Activated T-helper 17 cell treated with anti-CD3 and anti-CD28 coated beads, Interleukin-2, amount 50 U/mL, for 72 hours (primary cell): Measurements from ENCODE around the gene HIBCH. TPM values are rescaled to one million over a fixed set of nuclear protein-coding genes. Genes with fewer than 3 reads are reported as not detected.
"Not testable (repeated sequence)": the region's sequence is repeated elsewhere in the genome, so short reads cannot be mapped to it uniquely, and the experiment has no call there.

Source experiments
- ATAC-seq: fragments of 150-1000 bp; cut with Tn5 transposase; replicated peaks from 2 replicates; pipeline ENCODE4 v1.10.0; 2021; ENCODE audit warnings: mild to moderate bottlenecking, moderate library complexity
- H3K27ac Mint-ChIP-seq: one replicate; pipeline ENCODE4 v1.8.0; 2022; ENCODE audit warnings: mixed read lengths
- H3K27me3 Mint-ChIP-seq: one replicate; pipeline ENCODE4 v1.8.0; 2022; ENCODE audit warnings: mixed read lengths
- H3K36me3 Mint-ChIP-seq: one replicate; pipeline ENCODE4 v1.8.0; 2022; ENCODE audit warnings: low read depth, mild to moderate bottlenecking, mixed read lengths
- H3K4me1 Mint-ChIP-seq: one replicate; pipeline ENCODE4 v1.8.0; 2022; ENCODE audit warnings: mixed read lengths
- H3K4me3 Mint-ChIP-seq: one replicate; pipeline ENCODE4 v1.8.0; 2022; ENCODE audit warnings: mild to moderate bottlenecking, mixed read lengths
- H3K9me3 Mint-ChIP-seq: one replicate; pipeline ENCODE4 v1.8.0; 2022; ENCODE audit warnings: mixed read lengths
- total RNA-seq, 2 donors: library from RNA; stranded (reverse); gene quantifications; one replicate each; pipeline ENCODE4 v1.2.3, GENCODE V29; 2022

Gene HIBCH
- total RNA-seq, 2 donors from 2014 or later, result 31.3 to 44.9 TPM

- Mint-ChIP-seq H3K27me3 (no peaks in the 10 kb centered on the region), H3K4me3 (no peak overlapping the region), H3K9me3 (peaks cover 9% of the 10 kb centered on the region), H3K27ac (no peak overlapping the region), H3K36me3 (peaks cover 87% of the 10 kb centered on the region), H3K4me1 (peaks cover 29% of the 10 kb centered on the region)
- ATAC-seq, result peak; percentile 86
Observed at GRCh38 chr2:190304404-190304803, 15.2 kb downstream of the HIBCH start.

- peaks cover 9% of the 10 kb centered on the region for H3K9me3 Mint-ChIP-seq
- peaks cover 83% of the 10 kb centered on the region for H3K36me3 Mint-ChIP-seq
- no peak overlapping the region for H3K27ac Mint-ChIP-seq
- H3K27me3 Mint-ChIP-seq, result no peaks in the 10 kb centered on the region
- peaks cover 29% of the 10 kb centered on the region for H3K4me1 Mint-ChIP-seq
- H3K4me3 Mint-ChIP-seq, result no peak overlapping the region
- no peak for ATAC-seq
Observed at GRCh38 chr2:190303647-190304046, 16.0 kb downstream of the HIBCH start.

GRCh38 chr2:190302052-190302451 is 17.6 kb downstream of the HIBCH start:
- Mint-ChIP-seq H3K36me3 (peaks cover 75% of the 10 kb centered on the region), H3K27me3 (no peaks in the 10 kb centered on the region), H3K9me3 (peaks cover 9% of the 10 kb centered on the region), H3K4me1 (peaks cover 24% of the 10 kb centered on the region), H3K27ac (no peak overlapping the region), H3K4me3 (no peak overlapping the region)
- ATAC-seq, result no peak

DNA sequence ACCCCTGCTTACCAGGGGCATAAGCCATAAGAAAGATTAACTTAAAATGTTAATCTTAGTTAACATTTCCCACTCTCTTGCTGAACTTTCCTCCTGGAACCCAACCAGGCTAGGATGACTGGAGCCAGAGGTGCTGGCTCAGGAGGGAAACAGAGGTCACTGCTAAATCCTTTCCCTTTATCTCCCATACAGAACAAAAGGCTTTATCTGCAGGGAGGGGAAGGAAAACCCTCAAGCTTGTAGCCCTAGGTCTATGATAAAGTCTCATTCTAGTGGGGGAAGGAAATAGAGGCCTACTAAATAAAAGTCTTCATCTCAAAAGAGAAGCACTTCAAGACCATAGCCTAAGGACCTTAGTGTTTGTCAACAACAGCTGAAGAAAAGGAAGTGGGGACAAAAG is 18.6 kb downstream of the HIBCH start:
- Mint-ChIP-seq H3K4me1 (peaks cover 24% of the 10 kb centered on the region), H3K4me3 (no peak overlapping the region), H3K27me3 (no peaks in the 10 kb centered on the region), H3K9me3 (peaks cover 9% of the 10 kb centered on the region), H3K36me3 (peaks cover 75% of the 10 kb centered on the region), H3K27ac (no peak overlapping the region)
- ATAC-seq, result no peak

DNA sequence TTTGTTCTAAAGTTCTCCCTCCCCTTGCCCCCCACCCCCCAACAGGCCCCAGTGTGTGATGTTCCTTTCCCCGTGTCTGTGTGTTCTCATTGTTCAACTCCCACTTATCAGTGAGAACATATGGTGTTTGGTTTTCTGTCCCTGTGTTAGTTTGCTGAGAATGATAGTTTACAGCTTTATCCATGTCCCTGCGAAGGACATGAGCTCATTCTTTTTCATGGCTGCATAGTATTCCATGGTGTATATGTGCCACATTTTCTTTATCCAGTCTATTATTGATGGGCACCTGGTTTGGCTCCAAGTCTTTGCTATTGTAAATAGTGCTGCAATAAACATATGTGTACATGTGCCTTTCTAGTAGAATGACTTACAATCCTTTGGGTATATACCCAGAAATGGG is 21.7 kb downstream of the HIBCH start:
- not testable (repeated sequence) for H3K4me3 Mint-ChIP-seq, H3K27ac Mint-ChIP-seq, H3K27me3 Mint-ChIP-seq, H3K4me1 Mint-ChIP-seq, ATAC-seq, H3K9me3 Mint-ChIP-seq
- H3K36me3 Mint-ChIP-seq, result peaks cover 81% of the 10 kb centered on the region

DNA sequence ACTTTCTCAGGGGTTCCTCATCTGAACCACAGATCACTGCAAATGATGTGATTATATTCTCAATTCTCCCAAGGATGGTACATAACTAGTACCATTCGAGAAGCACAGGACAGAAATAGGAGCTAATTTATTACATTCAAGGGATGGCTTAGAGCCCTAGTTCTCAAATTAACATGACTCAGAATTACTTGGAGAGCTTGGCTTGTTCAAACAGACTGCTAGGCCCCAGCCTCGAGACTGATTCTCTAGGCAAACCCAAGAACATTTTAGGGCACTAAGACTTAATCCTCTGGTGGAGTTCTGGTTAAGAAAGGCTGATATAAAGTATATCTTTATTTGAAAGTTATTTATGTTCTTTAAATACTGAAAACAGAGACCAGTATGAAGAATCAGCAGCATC is 35.8 kb downstream of the HIBCH start:
- Mint-ChIP-seq H3K27ac (no peak overlapping the region), H3K4me3 (no peak overlapping the region), H3K36me3 (peaks cover 91% of the 10 kb centered on the region), H3K4me1 (peaks cover 9% of the 10 kb centered on the region), H3K9me3 (no peaks in the 10 kb centered on the region), H3K27me3 (no peaks in the 10 kb centered on the region)
- ATAC-seq, result no peak

- no peaks in the 10 kb centered on the region for H3K9me3 Mint-ChIP-seq
- H3K4me1 Mint-ChIP-seq, result peaks cover 9% of the 10 kb centered on the region
- H3K4me3 Mint-ChIP-seq, result no peak overlapping the region
Observed at GRCh38 chr2:190280565-190281350, 38.9 kb downstream of the HIBCH start.

GRCh38 chr2:190279256-190280134 is 40.1 kb downstream of the HIBCH start:
- H3K4me1 Mint-ChIP-seq, H3K27me3 Mint-ChIP-seq, H3K27ac Mint-ChIP-seq, H3K4me3 Mint-ChIP-seq, H3K9me3 Mint-ChIP-seq, ATAC-seq: not testable (repeated sequence)
- peaks cover 64% of the 10 kb centered on the region for H3K36me3 Mint-ChIP-seq

More at GRCh38 chr2:190280565-190281350, 38.9 kb downstream of the HIBCH start:
- H3K36me3 Mint-ChIP-seq, result peaks cover 65% of the 10 kb centered on the region
- H3K27ac Mint-ChIP-seq, result peak overlapping the region; percentile 47
- no peaks in the 10 kb centered on the region for H3K27me3 Mint-ChIP-seq
- ATAC-seq, result no peak

GRCh38 chr2:190277234-190278112 is 42.2 kb downstream of the HIBCH start:
- Mint-ChIP-seq H3K9me3 (no peaks in the 10 kb centered on the region), H3K27ac (no peak overlapping the region), H3K4me3 (no peak overlapping the region), H3K4me1 (peaks cover 4% of the 10 kb centered on the region), H3K27me3 (no peaks in the 10 kb centered on the region), H3K36me3 (peaks cover 53% of the 10 kb centered on the region)
- peak; percentile 56 for ATAC-seq

DNA sequence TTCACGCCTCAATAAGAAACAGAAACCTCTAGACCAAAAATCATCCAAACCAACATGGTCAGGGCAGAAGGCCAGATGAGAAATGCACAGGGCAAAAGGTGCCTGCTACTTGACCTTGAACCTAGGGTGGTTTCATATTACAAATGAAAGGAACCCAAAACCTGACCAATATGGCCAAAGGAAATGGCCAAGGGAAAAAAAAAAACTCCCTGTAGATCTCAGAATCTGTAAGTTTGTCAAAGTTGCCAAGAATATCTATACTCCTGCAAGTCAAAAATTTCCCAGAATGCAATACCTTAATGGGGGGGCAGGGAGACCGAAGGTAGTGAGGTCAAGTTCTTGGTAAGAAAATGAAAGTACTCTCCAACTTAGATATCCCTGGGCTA is 47.2 kb downstream of the HIBCH start:
- Mint-ChIP-seq H3K9me3 (no peaks in the 10 kb centered on the region), H3K36me3 (peaks cover 42% of the 10 kb centered on the region), H3K27ac (no peak overlapping the region), H3K4me3 (no peak overlapping the region), H3K27me3 (no peaks in the 10 kb centered on the region), H3K4me1 (no peaks in the 10 kb centered on the region)
- ATAC-seq, result no peak

GRCh38 chr2:190271783-190272456 is 47.7 kb downstream of the HIBCH start:
- H3K9me3 Mint-ChIP-seq, result no peaks in the 10 kb centered on the region
- peaks cover 47% of the 10 kb centered on the region for H3K36me3 Mint-ChIP-seq
- H3K4me3 Mint-ChIP-seq, result no peak overlapping the region
- no peak for ATAC-seq
- no peaks in the 10 kb centered on the region for H3K4me1 Mint-ChIP-seq
- H3K27me3 Mint-ChIP-seq, result no peaks in the 10 kb centered on the region
- H3K27ac Mint-ChIP-seq, result no peak overlapping the region

DNA sequence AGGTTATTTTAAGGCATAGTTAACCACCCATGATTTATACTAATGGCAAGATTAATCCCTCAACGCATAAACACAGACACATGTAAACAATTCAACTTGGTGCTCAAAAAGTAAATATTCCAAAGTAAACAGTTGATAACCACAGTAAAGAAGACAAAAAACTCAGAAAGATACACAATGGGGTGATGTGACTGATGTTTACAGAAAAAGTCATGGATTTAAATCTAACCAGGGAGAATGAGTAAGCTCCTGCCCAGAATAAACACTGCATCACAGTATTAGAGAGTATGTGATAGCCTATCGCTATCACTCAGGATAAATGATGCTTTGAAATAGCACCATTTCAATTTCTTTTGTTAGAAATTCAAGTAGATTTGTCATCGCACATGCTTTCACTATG is 49.3 kb downstream of the HIBCH start:
- ATAC-seq, result no peak
- no peak overlapping the region for H3K27ac Mint-ChIP-seq
- peaks cover 40% of the 10 kb centered on the region for H3K36me3 Mint-ChIP-seq
- no peaks in the 10 kb centered on the region for H3K4me1 Mint-ChIP-seq
- H3K9me3 Mint-ChIP-seq, result no peaks in the 10 kb centered on the region
- H3K4me3 Mint-ChIP-seq, result no peak overlapping the region
- H3K27me3 Mint-ChIP-seq, result no peaks in the 10 kb centered on the region

DNA sequence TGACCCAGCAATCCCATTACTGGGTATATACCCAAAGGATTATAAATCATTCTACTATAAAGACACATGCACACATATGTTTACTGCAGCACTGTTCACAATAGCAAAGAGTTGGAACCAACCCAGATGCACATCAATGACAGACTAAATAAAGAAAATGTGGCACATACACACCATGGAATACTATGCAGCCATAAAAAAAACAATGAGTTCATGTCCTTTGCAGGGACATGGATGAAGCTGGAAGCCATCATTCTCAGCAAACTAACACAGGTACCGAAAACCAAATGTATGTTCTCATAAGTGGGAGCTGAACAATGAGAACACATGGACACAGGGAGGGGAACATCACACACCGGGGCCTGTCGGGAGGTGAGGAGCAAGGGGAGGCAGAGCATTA is 49.9 kb downstream of the HIBCH start:
- not testable (repeated sequence) for H3K27me3 Mint-ChIP-seq, H3K27ac Mint-ChIP-seq, H3K4me3 Mint-ChIP-seq, H3K4me1 Mint-ChIP-seq, ATAC-seq, H3K9me3 Mint-ChIP-seq
- peaks cover 34% of the 10 kb centered on the region for H3K36me3 Mint-ChIP-seq

DNA sequence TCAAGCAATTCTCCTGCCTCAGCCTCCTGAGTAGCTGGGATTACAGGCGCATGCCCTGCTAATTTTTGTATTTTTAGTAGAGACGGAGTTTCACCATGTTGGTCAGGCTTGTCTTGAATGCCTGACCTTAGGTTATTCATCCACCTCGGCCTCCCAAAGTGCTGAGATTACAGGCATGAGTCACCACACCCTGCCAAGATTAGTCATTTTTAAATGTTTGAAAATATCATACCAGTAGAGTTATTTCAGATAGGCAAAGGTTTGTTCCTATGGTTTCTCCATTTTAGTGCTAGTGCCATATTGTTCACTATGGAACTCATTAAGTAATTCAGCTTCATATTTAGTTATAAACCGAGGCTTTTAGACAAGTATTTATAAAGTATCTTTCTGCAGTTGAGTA is 52.3 kb downstream of the HIBCH start:
- H3K4me3 Mint-ChIP-seq, result no peak overlapping the region
- no peaks in the 10 kb centered on the region for H3K27me3 Mint-ChIP-seq
- ATAC-seq, result peak; percentile 68

More for the DNA sequence above, 52.3 kb downstream of the HIBCH start:
- H3K36me3 Mint-ChIP-seq, result peaks cover 26% of the 10 kb centered on the region
- H3K9me3 Mint-ChIP-seq, result no peaks in the 10 kb centered on the region
- no peaks in the 10 kb centered on the region for H3K4me1 Mint-ChIP-seq
- H3K27ac Mint-ChIP-seq, result no peak overlapping the region
